Astrocyte of the cerebellum (primary cell): ENCODE results near the gene UBE2I.

Experiments
- DNase-seq: peaks from one replicate; pipeline ENCODE4 v3.0.0-alpha.2; 2011; ENCODE audit warnings: low read depth
- H3K4me3 ChIP-seq: 2 replicates; pipeline ENCODE4 v1.5.1; 2011; ENCODE audit warnings: mild to moderate bottlenecking, low read depth, low read length, moderate library complexity
- in situ Hi-C: cut with HindIII; loops from 2 replicates; pipeline ENCODE4 v1.10.0; 2017; ENCODE audit warnings: low sequenced_read_pairs
- TF ChIP-seq, protein P1 (sequence below): IDR thresholded peaks from 2 replicates; pipeline ENCODE4 v1.5.1; 2012; ENCODE audit warnings: low read length, low read depth, moderate library complexity, mild to moderate bottlenecking; ENCODE audit errors: missing control alignments

The UBE2I gene

DNA sequence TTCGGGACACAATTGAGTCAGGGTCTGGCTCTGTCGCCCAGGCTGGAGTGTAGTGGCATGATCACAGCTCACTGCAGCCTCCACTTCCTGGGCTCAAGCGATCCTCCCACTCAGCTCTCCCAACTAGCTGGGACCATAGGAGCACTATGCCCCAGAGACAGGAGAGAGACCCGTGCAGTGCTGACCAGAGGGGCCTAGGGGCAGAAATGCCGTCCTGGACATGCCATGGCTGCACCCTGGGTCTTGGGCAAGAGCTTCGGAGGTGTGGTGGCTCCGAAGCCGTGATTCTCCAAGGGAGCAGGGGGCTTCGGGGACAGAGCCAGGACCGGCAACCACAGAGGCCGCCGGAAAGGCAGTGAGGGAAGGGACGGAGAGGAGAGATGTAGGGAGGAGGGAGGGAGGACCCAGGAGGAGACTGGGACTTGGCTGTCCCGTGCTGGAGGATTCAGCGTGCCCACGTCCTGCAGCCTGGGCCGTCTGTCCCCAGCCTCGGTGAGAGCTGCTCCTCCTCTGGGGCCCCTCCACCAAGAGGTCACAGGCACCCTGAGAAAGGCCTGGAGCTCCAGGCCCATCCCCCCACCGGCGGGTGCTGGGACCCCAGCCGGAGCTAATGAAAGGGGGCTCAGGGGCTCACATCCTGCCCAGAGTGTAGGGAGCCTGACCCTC lies 31.7 kb upstream of the UBE2I start:
- TF ChIP-seq, protein P1, sequence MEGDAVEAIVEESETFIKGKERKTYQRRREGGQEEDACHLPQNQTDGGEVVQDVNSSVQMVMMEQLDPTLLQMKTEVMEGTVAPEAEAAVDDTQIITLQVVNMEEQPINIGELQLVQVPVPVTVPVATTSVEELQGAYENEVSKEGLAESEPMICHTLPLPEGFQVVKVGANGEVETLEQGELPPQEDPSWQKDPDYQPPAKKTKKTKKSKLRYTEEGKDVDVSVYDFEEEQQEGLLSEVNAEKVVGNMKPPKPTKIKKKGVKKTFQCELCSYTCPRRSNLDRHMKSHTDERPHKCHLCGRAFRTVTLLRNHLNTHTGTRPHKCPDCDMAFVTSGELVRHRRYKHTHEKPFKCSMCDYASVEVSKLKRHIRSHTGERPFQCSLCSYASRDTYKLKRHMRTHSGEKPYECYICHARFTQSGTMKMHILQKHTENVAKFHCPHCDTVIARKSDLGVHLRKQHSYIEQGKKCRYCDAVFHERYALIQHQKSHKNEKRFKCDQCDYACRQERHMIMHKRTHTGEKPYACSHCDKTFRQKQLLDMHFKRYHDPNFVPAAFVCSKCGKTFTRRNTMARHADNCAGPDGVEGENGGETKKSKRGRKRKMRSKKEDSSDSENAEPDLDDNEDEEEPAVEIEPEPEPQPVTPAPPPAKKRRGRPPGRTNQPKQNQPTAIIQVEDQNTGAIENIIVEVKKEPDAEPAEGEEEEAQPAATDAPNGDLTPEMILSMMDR = no peak
- DNase-seq = no peak
- H3K4me3 ChIP-seq = no peak overlapping the region
- in situ Hi-C loops = loop anchor here (25.0 kb wide), 2 partner anchors 110 to 140 kb away; no protein-coding TSS in a partner anchor

DNA sequence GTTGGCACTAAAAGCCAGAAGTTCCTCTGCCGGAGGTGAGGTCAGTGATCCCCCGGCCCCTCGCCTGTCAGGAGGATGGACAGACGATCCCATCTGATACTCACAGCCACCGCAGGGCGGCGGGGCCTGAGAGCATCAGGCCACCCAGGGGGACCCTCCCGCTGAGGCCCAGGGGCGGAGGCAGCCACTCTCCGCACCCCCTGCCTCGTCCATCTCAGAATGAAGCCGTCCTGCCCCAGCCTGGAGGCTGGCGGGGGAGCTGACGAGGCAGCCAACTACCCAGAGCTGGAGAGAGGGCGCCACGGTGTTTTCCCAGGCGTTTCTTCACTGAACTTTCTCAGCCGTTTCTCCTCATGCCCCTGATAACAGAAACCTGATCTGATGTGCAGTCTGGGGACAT lies 31.0 kb upstream of the UBE2I start:
- in situ Hi-C loops = loop anchor here (25.0 kb wide), 2 partner anchors 109 to 141 kb away; no protein-coding TSS in a partner anchor
- no peak for DNase-seq
- no peak overlapping the region for H3K4me3 ChIP-seq
- TF ChIP-seq, protein P1 = no peak

DNA sequence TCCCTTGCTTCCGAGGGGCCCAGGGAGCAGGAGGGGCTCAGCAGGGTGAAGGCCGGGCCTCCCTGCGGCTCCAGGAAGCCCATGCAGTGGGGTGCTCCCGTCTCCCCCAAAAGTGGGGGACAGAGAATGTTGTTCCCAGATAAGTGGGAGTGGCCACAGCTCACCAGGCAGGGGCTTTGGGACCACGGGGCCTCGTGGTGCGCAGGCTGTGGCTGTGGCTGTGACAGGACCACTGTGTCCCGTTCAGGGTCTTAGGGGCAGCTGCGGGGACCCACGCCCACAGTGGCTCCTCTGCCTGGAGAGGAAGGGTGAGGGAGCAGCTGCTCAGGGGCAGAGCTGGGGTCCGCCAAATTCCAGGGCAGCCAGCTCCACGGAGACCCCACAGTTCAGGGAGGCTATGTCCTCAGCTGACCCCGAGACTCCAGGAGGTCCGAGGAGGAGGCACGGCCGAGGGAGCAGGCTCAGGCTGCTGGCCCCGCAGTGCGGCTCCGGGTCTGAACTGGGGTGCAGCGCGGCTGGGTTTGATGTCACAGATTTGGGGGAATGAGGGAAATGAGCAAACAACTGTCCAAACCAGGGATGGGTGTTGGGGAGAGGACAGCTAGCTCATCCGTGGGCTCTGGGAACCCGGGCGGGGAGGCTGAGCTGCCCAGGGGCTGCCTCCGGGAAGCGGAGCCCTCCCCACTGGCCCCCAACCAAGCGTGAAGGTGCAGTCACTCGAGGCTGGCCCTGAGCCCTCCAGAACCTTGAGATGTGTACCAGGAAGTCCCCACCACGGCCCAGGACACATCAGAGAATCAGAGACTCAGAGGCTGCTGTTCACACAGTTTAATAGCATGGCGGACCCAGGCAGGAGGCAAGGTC lies 30.1 kb upstream of the UBE2I start:
- TF ChIP-seq, protein P1 = no peak
- H3K4me3 ChIP-seq = no peak overlapping the region
- in situ Hi-C loops = loop anchor here (25.0 kb wide), 2 partner anchors 108 to 142 kb away; no protein-coding TSS in a partner anchor
- DNase-seq = no peak

DNA sequence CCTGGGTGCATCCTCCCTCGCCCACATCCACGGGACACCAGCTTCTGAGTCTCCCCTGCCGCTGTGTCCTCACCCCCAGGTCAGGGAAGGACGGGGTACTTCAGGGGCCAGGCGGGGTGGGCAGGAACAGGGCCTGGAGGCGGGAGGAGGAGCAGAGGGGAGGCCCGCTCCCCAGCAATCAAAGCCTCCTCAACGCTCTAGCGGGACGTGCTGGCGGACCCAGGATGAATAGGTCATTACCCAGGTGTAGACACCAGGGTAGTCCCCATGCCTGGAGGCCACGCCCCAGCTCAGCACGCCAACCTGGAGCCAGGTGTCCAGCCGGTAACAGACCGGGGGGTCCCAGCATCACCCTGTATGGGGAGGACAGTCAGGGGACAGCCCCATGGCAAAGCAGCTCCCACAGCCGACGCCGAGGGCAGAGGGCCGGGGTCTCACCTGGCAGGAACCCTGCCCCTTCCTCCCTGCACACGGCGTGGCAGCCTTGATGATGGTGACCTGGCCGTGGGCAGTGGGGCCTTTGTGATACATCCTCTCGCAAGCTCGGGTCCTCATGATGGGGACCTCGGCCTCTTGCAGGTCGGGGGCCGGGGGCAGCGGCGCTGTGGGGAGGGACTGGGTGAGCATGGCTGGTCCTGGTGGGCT lies 29.4 kb upstream of the UBE2I start:
- in situ Hi-C loops = loop anchor here (25.0 kb wide), 2 partner anchors 107 to 143 kb away; no protein-coding TSS in a partner anchor
- TF ChIP-seq, protein P1 = no peak

DNA sequence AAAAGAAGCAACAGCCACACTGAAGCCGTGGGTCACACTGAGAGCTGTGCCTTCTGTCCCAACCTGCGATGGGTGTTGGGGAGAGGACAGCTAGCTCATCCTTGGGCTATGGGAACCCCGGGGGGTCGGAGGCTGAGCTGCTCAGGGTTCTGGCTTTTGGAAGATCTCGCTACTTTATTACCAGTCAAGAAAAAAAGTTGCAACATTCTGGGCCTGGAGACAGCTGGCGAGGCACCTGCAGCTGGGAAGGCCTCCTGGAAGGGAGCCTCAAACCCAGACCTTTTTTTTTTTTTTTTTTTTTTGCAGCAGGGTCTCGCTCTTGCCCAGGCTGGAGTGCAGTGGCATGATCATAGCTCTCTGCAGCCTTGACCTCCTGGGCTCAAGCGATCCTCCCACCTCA lies 28.7 kb upstream of the UBE2I start:
- TF ChIP-seq, protein P1 = no peak
- DNase-seq = no peak
- no peak overlapping the region for H3K4me3 ChIP-seq
- in situ Hi-C loops = loop anchor here (25.0 kb wide), 2 partner anchors 107 to 143 kb away; no protein-coding TSS in a partner anchor

More for the DNA sequence above, 29.4 kb upstream of the UBE2I start:
- H3K4me3 ChIP-seq = no peak overlapping the region
- no peak for DNase-seq

DNA sequence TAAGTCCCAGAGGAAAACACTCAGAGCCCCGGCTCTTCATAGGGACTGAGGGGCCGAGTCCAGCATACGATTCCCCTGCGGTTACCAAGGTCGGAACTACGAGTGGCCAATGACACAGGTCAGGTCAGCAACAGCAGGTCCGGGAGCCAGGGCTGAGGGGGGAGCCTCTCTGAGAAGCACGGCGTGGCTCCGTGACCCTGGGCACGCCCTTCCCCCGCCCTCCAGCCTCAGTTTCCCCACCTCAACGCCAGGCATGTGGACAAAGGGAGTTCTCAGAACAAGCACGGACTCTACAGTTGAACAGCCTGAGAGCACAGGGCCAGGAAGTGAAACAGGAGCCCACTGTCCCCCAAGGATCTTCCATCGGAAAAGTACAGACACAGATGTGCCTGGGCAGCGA lies 27.9 kb upstream of the UBE2I start:
- no peak for DNase-seq
- TF ChIP-seq, protein P1 = no peak
- no peak overlapping the region for H3K4me3 ChIP-seq
- in situ Hi-C loops = loop anchor here (25.0 kb wide), 2 partner anchors 106 to 144 kb away; no protein-coding TSS in a partner anchor
